ENCODE measurements around the gene ASTN2. TPM values are rescaled to one million over a fixed set of nuclear protein-coding genes. Genes with fewer than 3 reads are reported as not detected.

The ASTN2 gene
- total RNA-seq, 2 donors from 2014 or later: 113 to 153 TPM

DNA sequence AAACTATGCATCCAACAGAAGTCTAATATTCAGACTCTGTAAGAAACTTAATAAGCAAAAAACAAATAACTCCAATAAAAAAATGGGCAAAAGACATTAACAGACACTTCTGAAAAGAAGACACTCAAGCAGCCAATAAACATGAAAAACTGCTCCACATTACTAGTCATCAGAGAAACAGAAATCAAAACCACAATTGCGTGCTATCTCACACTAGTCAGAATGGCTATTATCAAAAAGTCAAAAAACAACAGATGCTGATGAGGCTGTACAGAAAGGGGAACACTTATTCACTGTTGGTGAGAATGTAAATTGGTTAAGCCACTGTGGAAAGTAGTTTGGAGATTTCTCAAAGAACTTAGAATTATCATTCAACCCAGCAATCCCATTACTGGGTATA lies 829.0 kb downstream of the ASTN2 start:
- no peak for TF ChIP-seq POLR2AphosphoS5 (IDR thresholded peaks at IDR 0.05)
- TF ChIP-seq, protein P1, sequence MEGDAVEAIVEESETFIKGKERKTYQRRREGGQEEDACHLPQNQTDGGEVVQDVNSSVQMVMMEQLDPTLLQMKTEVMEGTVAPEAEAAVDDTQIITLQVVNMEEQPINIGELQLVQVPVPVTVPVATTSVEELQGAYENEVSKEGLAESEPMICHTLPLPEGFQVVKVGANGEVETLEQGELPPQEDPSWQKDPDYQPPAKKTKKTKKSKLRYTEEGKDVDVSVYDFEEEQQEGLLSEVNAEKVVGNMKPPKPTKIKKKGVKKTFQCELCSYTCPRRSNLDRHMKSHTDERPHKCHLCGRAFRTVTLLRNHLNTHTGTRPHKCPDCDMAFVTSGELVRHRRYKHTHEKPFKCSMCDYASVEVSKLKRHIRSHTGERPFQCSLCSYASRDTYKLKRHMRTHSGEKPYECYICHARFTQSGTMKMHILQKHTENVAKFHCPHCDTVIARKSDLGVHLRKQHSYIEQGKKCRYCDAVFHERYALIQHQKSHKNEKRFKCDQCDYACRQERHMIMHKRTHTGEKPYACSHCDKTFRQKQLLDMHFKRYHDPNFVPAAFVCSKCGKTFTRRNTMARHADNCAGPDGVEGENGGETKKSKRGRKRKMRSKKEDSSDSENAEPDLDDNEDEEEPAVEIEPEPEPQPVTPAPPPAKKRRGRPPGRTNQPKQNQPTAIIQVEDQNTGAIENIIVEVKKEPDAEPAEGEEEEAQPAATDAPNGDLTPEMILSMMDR (IDR thresholded peaks at IDR 0.05): no peak
- no peak for TF ChIP-seq POLR2A (IDR thresholded peaks at IDR 0.05)
- H3K27ac ChIP-seq: no peak overlapping the region
- no peaks in the 10 kb centered on the region for H3K36me3 ChIP-seq
- 100% methylated on average over 1 of the region's 1 CpG for WGBS
- no peak for DNase-seq (ENCODE audit: low spot score)
- H3K27me3 ChIP-seq (replicated peaks; ENCODE audit: insufficient read depth): no peaks in the 10 kb centered on the region
- no peaks in the 10 kb centered on the region for H3K4me1 ChIP-seq (replicated peaks)
- intact Hi-C loops (cut with DNase I): no loop called here
- no peak overlapping the region for H3K4me3 ChIP-seq
- no peaks in the 10 kb centered on the region for H3K9me3 ChIP-seq

DNA sequence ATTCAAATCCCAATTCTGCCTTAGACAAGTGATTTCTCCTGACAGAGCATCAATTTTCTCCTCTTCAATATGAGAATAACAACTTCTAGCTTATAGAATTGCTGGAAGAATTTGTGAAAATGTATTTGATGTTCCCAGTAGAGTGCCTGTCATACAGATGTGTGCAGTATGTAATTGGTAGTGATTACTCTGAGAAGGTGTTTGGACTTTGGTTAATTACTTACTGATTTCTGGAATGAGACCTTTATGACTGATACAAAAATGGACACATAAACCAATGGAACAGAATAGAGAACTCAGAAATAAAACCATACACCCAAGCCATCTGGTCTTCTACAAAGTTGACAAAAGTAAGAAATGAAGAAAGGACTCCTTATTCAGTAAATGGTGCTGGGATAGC lies 829.7 kb downstream of the ASTN2 start:
- DNase-seq (ENCODE audit: low spot score): no peak
- H3K4me1 ChIP-seq (replicated peaks): no peaks in the 10 kb centered on the region
- H3K9me3 ChIP-seq: no peaks in the 10 kb centered on the region
- H3K27ac ChIP-seq: no peak overlapping the region
- no peaks in the 10 kb centered on the region for H3K27me3 ChIP-seq (replicated peaks; ENCODE audit: insufficient read depth)
- TF ChIP-seq POLR2A (IDR thresholded peaks at IDR 0.05) (no peak), POLR2AphosphoS5 (IDR thresholded peaks at IDR 0.05) (no peak)
- TF ChIP-seq, protein P1 (IDR thresholded peaks at IDR 0.05): no peak
- no peaks in the 10 kb centered on the region for H3K36me3 ChIP-seq
- intact Hi-C loops (cut with DNase I): no loop called here
- H3K4me3 ChIP-seq: no peak overlapping the region

DNA sequence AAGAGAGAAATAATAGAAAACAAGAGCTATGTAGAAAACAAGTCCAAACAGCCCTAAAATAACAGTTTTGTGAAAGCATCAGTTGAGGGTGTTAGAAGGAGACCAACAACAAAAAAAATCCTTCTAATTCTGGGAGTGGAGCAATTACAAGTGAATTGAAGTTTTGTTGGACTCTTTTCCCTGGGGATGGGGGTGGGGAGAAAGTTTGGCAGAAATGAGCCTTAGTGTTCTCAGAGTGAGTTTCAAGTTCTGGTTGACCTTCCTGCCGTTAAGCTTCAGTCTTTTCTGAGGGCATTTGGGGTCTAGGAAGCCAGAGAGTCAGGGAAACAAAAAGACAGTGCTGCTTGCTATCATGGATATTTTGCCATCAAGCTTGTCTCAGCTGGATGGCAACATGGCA lies 834.0 kb downstream of the ASTN2 start:
- TF ChIP-seq POLR2A (IDR thresholded peaks at IDR 0.05) (no peak), POLR2AphosphoS5 (IDR thresholded peaks at IDR 0.05) (no peak)
- TF ChIP-seq, protein P1 (IDR thresholded peaks at IDR 0.05): no peak
- intact Hi-C loops (cut with DNase I): no loop called here
- Histone ChIP-seq H3K9me3 (no peaks in the 10 kb centered on the region), H3K27ac (no peak overlapping the region), H3K36me3 (no peaks in the 10 kb centered on the region), H3K4me3 (no peak overlapping the region), H3K27me3 (replicated peaks; ENCODE audit: insufficient read depth) (no peaks in the 10 kb centered on the region), H3K4me1 (replicated peaks) (no peaks in the 10 kb centered on the region)
- DNase-seq (ENCODE audit: low spot score): no peak
- WGBS: 21% methylated on average over 1 of the region's 1 CpG

DNA sequence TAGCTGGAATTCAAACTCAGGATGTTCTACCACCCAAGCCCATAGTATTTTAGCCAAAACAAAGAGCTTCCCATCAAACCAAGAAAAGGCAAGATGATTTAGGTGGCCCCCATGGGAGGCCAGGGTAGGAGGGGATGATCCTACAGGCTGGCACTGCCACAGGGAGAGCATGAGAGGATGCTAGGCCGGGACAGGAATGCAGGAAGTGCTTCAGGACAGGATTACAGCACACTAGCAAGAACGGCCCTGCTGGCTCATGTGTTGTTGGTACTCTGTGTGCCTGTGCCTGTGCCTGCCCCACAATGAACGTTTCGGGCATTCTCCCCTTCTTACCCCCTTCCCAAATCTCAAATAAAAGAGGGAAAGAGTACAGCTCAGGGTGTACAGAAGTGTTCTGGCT lies 838.5 kb downstream of the ASTN2 start:
- H3K9me3 ChIP-seq: no peaks in the 10 kb centered on the region
- no peaks in the 10 kb centered on the region for H3K27me3 ChIP-seq (replicated peaks; ENCODE audit: insufficient read depth)
- H3K27ac ChIP-seq: no peak overlapping the region
- no peaks in the 10 kb centered on the region for H3K36me3 ChIP-seq
- intact Hi-C loops (cut with DNase I): loop anchor here (10.0 kb wide), 1 partner anchor 242 kb away; no protein-coding TSS in a partner anchor
- H3K4me3 ChIP-seq: no peak overlapping the region
- no peak for DNase-seq (ENCODE audit: low spot score)
- no peak for TF ChIP-seq POLR2AphosphoS5 (IDR thresholded peaks at IDR 0.05)
- H3K4me1 ChIP-seq (replicated peaks): no peaks in the 10 kb centered on the region
- WGBS: 56% methylated on average over 4 of the region's 4 CpGs

DNA sequence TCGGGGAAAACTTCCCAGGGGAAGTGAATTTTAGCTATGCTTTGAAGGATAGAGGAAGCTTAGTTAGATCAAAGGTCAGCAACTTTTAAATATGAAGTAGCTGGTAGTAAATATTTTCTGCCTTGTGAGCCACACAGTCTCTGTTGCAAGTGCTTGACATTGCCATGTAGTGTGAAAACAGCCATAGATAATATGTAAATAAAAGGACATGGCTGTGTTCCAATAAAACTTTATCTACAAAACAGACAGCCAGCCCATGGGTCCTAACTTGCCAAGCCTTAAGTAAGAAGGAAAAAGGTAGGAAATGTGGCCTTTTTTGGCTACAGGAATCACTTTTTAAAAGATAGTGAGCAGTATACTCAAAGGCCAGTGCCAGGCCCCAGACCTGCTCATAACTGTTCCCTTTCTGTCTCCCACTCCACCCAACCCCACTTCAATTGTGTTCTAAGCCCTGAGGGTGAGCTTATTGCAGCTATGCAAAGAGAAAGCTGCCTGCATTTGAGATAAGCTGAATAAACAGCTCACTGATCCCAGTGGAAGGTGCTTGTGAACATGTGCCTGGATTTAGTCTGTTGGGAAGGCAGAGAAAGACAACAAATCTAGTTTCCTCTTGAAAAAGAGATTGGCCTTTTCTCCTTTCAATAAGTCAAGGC lies 840.7 kb downstream of the ASTN2 start:
- H3K27ac ChIP-seq: no peak overlapping the region
- intact Hi-C loops (cut with DNase I): loop anchor here (5.0 to 10.0 kb wide), 3 partner anchors 239 to 982 kb away; partner anchors contain the start of gene PAPPA
- TF ChIP-seq, protein P1 (IDR thresholded peaks at IDR 0.05): no peak
- TF ChIP-seq POLR2AphosphoS5 (IDR thresholded peaks at IDR 0.05) (no peak), POLR2A (IDR thresholded peaks at IDR 0.05) (no peak)

More for the DNA sequence above, 840.7 kb downstream of the ASTN2 start:
- Histone ChIP-seq H3K4me3 (no peak overlapping the region), H3K36me3 (no peaks in the 10 kb centered on the region), H3K4me1 (replicated peaks) (no peaks in the 10 kb centered on the region), H3K27me3 (replicated peaks; ENCODE audit: insufficient read depth) (no peaks in the 10 kb centered on the region), H3K9me3 (no peaks in the 10 kb centered on the region)
- 71% methylated on average over 1 of the region's 1 CpG for WGBS
- no peak for DNase-seq (ENCODE audit: low spot score)

Measured in prostate gland (tissue), 2 donors.